A549 (cell line): ENCODE data around the gene NR1D1.

Experiments
- KDM1A ChIP-seq: fragments of 200-600 bp; sonication (generic); IDR thresholded peaks from 2 replicates; pipeline ENCODE4 v1.6.1; 2016; ENCODE audit warnings: low read depth, mild to moderate bottlenecking
- POLR2A ChIP-seq: IDR thresholded peaks from 2 replicates; pipeline ENCODE4 v1.6.1; 2012; ENCODE audit warnings: mild to moderate bottlenecking, low read length

GRCh38 chr17:40084477-40084876 lies 15.9 kb downstream of the NR1D1 start:
- TF ChIP-seq KDM1A (no peak), POLR2A (no peak)
